ENCODE data around the gene NPAS4. TPM values are rescaled to one million over a fixed set of nuclear protein-coding genes. Genes with fewer than 3 reads are reported as not detected.
"Not testable (repeated sequence)": the region's sequence is repeated elsewhere in the genome, so short reads cannot be mapped to it uniquely, and the experiment has no call there.

Gene NPAS4
- total RNA-seq, 2 donors from 2014 or later, result not detected

- no peak overlapping the region for H3K27ac ChIP-seq
- no peak for ATAC-seq
- peaks cover 0 to 4% (median 0%) of the 10 kb centered on the region in 3 donors for H3K9me3 ChIP-seq
- no peak overlapping the region for H3K4me3 ChIP-seq
- no peaks in the 10 kb centered on the region for H3K36me3 ChIP-seq (replicated peaks in 1 of 2; ENCODE audit: insufficient read depth in 1 of 2, low read depth in 2 of 2)
- WGBS, 2 donors, result 41 to 54% methylated on average over 3 of the region's 3 CpGs
- intact Hi-C loops (cut with DNase I), result no loop called here
- no peaks in the 10 kb centered on the region for H3K27me3 ChIP-seq
- no peaks in the 10 kb centered on the region for H3K4me1 ChIP-seq
- DNase-seq, result no peak
- TF ChIP-seq POLR2A (IDR thresholded peaks at IDR 0.05), result no peak
- TF ChIP-seq, protein P1, sequence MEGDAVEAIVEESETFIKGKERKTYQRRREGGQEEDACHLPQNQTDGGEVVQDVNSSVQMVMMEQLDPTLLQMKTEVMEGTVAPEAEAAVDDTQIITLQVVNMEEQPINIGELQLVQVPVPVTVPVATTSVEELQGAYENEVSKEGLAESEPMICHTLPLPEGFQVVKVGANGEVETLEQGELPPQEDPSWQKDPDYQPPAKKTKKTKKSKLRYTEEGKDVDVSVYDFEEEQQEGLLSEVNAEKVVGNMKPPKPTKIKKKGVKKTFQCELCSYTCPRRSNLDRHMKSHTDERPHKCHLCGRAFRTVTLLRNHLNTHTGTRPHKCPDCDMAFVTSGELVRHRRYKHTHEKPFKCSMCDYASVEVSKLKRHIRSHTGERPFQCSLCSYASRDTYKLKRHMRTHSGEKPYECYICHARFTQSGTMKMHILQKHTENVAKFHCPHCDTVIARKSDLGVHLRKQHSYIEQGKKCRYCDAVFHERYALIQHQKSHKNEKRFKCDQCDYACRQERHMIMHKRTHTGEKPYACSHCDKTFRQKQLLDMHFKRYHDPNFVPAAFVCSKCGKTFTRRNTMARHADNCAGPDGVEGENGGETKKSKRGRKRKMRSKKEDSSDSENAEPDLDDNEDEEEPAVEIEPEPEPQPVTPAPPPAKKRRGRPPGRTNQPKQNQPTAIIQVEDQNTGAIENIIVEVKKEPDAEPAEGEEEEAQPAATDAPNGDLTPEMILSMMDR (IDR thresholded peaks at IDR 0.05), result no peak
These were observed 34.0 kb downstream of the NPAS4 start for GRCh38 chr11:66454828-66455227.

DNA sequence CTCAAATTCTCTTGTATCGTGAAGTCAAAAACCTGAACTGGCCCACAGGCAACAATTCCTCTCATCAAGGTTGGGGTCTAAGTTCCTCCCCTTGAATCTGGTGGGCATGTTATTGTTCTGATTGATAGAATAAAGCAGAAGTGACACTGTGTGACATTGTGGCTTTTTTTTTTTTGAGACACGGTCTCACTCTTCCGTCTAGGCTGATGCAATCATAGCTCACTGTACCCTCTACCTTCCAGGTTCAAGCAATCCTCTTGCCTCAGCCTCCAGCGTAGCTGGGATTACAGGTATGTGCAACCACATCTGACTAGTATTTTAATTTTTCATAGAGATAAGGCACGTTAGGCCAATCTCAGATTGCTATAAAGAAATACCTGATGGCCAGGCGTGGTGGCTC, 37.0 kb downstream of the NPAS4 start:
- Histone ChIP-seq H3K9me3 (no peaks in the 10 kb centered on the region), H3K4me1 (no peaks in the 10 kb centered on the region), H3K36me3 (replicated peaks in 1 of 2; ENCODE audit: insufficient read depth in 1 of 2, low read depth in 2 of 2) (no peaks in the 10 kb centered on the region), H3K4me3 (no peak overlapping the region), H3K27ac (no peak overlapping the region), H3K27me3 (no peaks in the 10 kb centered on the region)
- intact Hi-C loops (cut with DNase I), result no loop called here
- DNase-seq (no peak), ATAC-seq (no peak)
- WGBS, 2 donors, result 72 to 84% methylated on average over 6 of the region's 6 CpGs
- TF ChIP-seq, protein P1 (IDR thresholded peaks at IDR 0.05), result no peak
- TF ChIP-seq POLR2A (IDR thresholded peaks at IDR 0.05), result no peak

- H3K9me3 ChIP-seq, result no peaks in the 10 kb centered on the region
- H3K27ac ChIP-seq, result no peak overlapping the region
- intact Hi-C loops (cut with DNase I), result no loop called here
- WGBS, 2 donors, result 68 to 79% methylated on average over 5 of the region's 5 CpGs
- no peak for DNase-seq
- H3K4me1 ChIP-seq, result no peaks in the 10 kb centered on the region
- H3K27me3 ChIP-seq, result no peaks in the 10 kb centered on the region
- no peaks in the 10 kb centered on the region for H3K36me3 ChIP-seq (replicated peaks in 1 of 2; ENCODE audit: insufficient read depth in 1 of 2, low read depth in 2 of 2)
- H3K4me3 ChIP-seq, result no peak overlapping the region
- no peak for ATAC-seq
- TF ChIP-seq, protein P1 (IDR thresholded peaks at IDR 0.05), result no peak
- no peak for TF ChIP-seq POLR2A (IDR thresholded peaks at IDR 0.05)
These were observed 38.4 kb downstream of the NPAS4 start for GRCh38 chr11:66459138-66459778.

- Histone ChIP-seq H3K4me3 (no peak overlapping the region), H3K27ac (no peak overlapping the region), H3K9me3 (no peaks in the 10 kb centered on the region), H3K36me3 (replicated peaks in 1 of 2; ENCODE audit: insufficient read depth in 1 of 2, low read depth in 2 of 2) (no peaks in the 10 kb centered on the region), H3K27me3 (no peaks in the 10 kb centered on the region), H3K4me1 (peaks cover 7% of the 10 kb centered on the region)
- DNase-seq, result no peak
- no peak for ATAC-seq
- intact Hi-C loops (cut with DNase I), result no loop called here
- no peak for TF ChIP-seq POLR2A (IDR thresholded peaks at IDR 0.05)
These were observed 41.2 kb downstream of the NPAS4 start for GRCh38 chr11:66462010-66462409.

DNA sequence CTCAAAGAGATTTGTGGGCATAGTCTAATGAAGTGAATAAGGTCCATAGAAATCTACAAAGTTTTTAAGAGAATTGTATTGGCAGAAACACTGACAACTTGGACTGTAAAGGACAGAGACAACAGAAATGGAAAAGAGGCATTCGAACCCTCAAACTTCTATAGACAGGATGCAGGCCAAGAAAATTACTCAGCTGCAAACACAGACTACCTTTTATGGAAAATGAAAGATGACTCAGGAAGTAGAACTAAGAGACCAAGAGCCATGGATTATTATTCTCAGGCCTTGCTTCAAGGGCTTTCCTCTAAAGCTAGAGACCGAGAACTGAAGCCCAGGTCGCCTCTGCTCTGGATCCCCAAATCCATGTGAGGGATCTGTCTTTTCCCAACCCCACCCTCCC, 42.1 kb downstream of the NPAS4 start:
- intact Hi-C loops (cut with DNase I), result no loop called here
- Histone ChIP-seq H3K36me3 (replicated peaks in 1 of 2; ENCODE audit: insufficient read depth in 1 of 2, low read depth in 2 of 2) (no peaks in the 10 kb centered on the region), H3K27me3 (no peaks in the 10 kb centered on the region), H3K4me1 (peaks cover 14% of the 10 kb centered on the region), H3K9me3 (no peaks in the 10 kb centered on the region), H3K4me3 (no peak overlapping the region), H3K27ac (no peak overlapping the region)
- DNase-seq, result no peak
- TF ChIP-seq, protein P1 (IDR thresholded peaks at IDR 0.05), result no peak
- no peak for TF ChIP-seq POLR2A (IDR thresholded peaks at IDR 0.05)
- 88 to 90% methylated on average over 3 of the region's 3 CpGs for WGBS, 2 donors
- no peak for ATAC-seq

DNA sequence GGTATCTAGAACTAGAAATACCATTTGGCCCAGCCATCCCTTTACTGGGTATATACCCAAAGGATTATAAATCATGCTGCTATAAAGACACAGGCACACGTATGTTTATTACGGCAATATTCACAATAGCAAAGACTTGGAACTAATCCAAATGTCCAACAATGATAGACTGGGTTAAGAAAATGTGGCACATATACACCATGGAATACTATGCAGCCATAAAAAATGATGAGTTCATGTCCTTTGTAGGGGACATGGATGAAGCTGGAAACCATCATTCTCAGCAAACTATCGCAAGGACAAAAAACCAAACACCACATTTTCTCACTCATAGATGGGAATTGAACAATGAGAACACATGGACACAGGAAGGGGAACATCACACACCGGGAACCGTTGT, 43.3 kb downstream of the NPAS4 start:
- H3K36me3 ChIP-seq (replicated peaks in 1 of 2; ENCODE audit: insufficient read depth in 1 of 2, low read depth in 2 of 2); H3K9me3 ChIP-seq; DNase-seq; ATAC-seq; H3K4me3 ChIP-seq; intact Hi-C loops (cut with DNase I); H3K27me3 ChIP-seq; H3K27ac ChIP-seq: not testable (repeated sequence)
- H3K4me1 ChIP-seq, result peaks cover 17% of the 10 kb centered on the region
- WGBS, 2 donors, result 87 to 88% methylated on average over 5 of the region's 5 CpGs
